Measurements from ENCODE around the gene MOSPD3.

- TF ChIP-seq CTCF (IDR thresholded peaks at IDR 0.05) = no peak
- no peak for TF ChIP-seq POLR2A (IDR thresholded peaks at IDR 0.05)
These were observed 9.2 kb downstream of the MOSPD3 start for GRCh38 chr7:100621554-100621953.
